ENCODE measurements around the gene PGBD1.
A peak's percentile ranks its signal among the peaks of the same experiment; 100 is the strongest.

The PGBD1 gene

GRCh38 chr6:28281288-28282064 lies at the start of gene PGBD1:
Gene PGBD1 (plus strand): TSS chr6:28281572. CDS start chr6:28283814, 2,242 bp downstream.
- peak; percentile 41 for DNase-seq

GRCh38 chr6:28232785-28233184 lies 48.6 kb upstream of the PGBD1 start:
- DNase-seq, result no peak

- peak; percentile 9 for DNase-seq
Observed at GRCh38 chr6:28235912-28236452, 45.4 kb upstream of the PGBD1 start.

- DNase-seq, result no peak
Observed at GRCh38 chr6:28239636-28240035, 41.7 kb upstream of the PGBD1 start.

- no peak for DNase-seq
Observed at GRCh38 chr6:28240471-28240870, 40.9 kb upstream of the PGBD1 start.

- no peak for DNase-seq
Observed at GRCh38 chr6:28243946-28244345, 37.4 kb upstream of the PGBD1 start.

- no peak for DNase-seq
Observed at GRCh38 chr6:28245206-28245941, 36.0 kb upstream of the PGBD1 start.

GRCh38 chr6:28248916-28249315 lies 32.5 kb upstream of the PGBD1 start:
- DNase-seq, result no peak

- DNase-seq, result no peak
Observed at GRCh38 chr6:28250747-28251146, 30.6 kb upstream of the PGBD1 start.

- no peak for DNase-seq
Observed at GRCh38 chr6:28251661-28252008, 29.7 kb upstream of the PGBD1 start.

GRCh38 chr6:28252009-28252975 lies 29.1 kb upstream of the PGBD1 start, which contains the start of gene ZKSCAN4:
Gene ZKSCAN4 (minus strand): TSS chr6:28252269. CDS start chr6:28251980, 289 bp downstream.
- DNase-seq, result peak; percentile 65

GRCh38 chr6:28254121-28254519 lies 27.3 kb upstream of the PGBD1 start:
- DNase-seq, result no peak

GRCh38 chr6:28257042-28257441 lies 24.3 kb upstream of the PGBD1 start:
- DNase-seq, result no peak

GRCh38 chr6:28258877-28259777 lies 22.2 kb upstream of the PGBD1 start, which contains the start of gene NKAPL:
Gene NKAPL (plus strand): TSS chr6:28259297. CDS start chr6:28259372, 75 bp downstream.
- no peak for DNase-seq

GRCh38 chr6:28263922-28264321 lies 17.4 kb upstream of the PGBD1 start:
- DNase-seq, result no peak

- DNase-seq, result peak; percentile 3
Observed at GRCh38 chr6:28264834-28265401, 16.5 kb upstream of the PGBD1 start.

GRCh38 chr6:28266563-28266961 lies 14.8 kb upstream of the PGBD1 start:
- no peak for DNase-seq

GRCh38 chr6:28266962-28267694 lies 14.2 kb upstream of the PGBD1 start, which contains the start of gene ZSCAN26:
Gene ZSCAN26 (plus strand): TSS chr6:28267143. CDS start chr6:28271920, 4,777 bp downstream.
- DNase-seq, result peak; percentile 62

- no peak for DNase-seq
Observed at GRCh38 chr6:28267695-28268059, 13.7 kb upstream of the PGBD1 start.

GRCh38 chr6:28269492-28269891 lies 11.9 kb upstream of the PGBD1 start:
- no peak for DNase-seq
